NK-92 (cell line): Measurements from ENCODE around the gene G2E3.
"Not testable (repeated sequence)": the region's sequence is repeated elsewhere in the genome, so short reads cannot be mapped to it uniquely, and the experiment has no call there.

Source experiments
- DNase-seq: peaks from one replicate; lab custom pipeline; 2025; ENCODE audit not compliant: unreplicated experiment; lab: John Stamatoyannopoulos, UW

G2E3 gene

DNA sequence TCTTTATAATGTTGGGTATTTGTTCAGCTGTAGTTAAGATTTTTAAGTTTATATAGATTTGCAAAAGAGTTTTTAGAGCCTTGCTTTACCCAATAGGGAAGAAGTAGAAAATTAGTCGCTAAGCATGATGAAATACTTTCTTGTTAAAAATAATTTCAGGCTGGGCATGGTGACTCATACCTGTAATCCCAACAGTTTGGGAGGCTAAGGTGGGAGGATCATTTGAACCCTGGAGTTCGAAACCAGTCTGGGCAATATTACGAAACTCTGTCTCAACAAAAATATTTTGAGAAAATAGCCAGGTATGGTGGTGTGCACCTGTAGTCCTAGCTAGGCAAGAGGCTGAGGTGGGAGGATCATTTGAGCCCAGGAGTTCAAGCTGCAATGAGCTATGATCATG, 44.4 kb downstream of the G2E3 start:
- DNase-seq = no peak

GRCh38 chr14:30604696-30605095, 45.7 kb downstream of the G2E3 start:
- DNase-seq = not testable (repeated sequence)

DNA sequence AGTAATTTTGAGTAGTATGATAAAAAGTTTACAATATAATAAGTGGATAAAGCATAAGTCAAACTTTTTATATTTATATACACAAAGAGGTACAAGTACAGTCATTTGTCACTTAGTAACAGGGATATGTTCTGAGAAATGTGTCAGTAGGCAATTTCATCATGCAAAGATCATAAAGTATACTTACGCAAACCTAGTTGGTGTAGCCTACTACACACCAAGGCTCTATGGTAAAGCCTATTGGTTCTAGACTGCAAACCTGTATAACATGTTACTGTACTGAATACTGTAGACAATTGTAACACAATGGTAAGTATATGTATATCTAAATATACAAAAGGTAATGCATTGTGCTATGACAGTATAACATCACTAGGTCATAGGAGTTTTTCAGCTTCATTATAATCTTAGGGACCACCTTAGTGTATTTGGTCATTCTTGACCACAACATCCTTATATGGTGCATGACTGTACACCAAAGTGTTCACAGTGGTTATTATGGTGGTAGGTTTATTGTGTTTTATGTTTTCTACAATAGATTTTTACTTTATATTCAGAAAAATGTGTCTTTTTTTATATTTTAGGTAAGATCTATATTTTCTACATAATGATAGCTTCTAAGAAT, 48.3 kb downstream of the G2E3 start:
- DNase-seq = no peak

DNA sequence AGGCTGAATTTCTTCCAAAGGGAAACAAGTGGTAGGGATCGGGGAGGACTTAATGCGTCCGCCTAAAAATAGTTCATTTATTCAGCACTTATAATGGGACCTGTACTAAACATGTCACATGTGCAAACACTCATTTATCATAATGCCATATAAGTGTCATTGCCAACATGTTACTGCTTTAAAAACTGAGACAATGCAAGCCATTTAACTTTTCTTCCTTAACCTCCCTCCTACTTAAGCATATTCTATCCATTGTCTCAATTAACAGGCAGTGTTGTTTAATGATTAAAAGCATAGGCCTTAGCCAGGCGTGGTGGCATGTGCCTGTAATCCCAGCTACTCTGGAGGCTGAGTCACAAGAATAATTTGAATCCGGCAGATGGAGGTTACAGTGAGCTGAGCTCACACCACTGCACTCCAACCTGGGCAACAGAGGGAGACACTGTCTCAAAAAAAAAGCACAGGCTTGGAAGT, 49.6 kb downstream of the G2E3 start:
- DNase-seq = no peak

GRCh38 chr14:30610787-30611343, 51.9 kb downstream of the G2E3 start:
- no peak for DNase-seq

DNA sequence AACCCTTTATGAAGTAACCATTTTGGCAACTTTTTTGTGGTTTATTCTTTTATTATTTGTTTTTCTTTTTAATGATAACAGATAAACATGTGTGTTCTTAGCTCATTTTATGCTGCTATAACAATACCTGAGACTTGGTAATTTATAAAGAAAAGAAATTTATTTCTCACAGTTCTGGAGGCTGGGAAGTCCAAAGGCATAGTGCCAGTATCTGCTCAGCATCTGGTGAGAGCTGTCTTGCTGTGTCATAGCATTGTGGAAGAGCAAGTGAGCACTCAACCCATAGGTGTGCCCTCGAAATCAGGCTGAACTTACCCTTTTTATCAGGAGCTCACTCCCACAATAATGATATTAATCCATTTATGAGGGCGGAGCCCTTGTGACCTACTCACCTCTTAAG, 55.2 kb downstream of the G2E3 start:
- DNase-seq = no peak

DNA sequence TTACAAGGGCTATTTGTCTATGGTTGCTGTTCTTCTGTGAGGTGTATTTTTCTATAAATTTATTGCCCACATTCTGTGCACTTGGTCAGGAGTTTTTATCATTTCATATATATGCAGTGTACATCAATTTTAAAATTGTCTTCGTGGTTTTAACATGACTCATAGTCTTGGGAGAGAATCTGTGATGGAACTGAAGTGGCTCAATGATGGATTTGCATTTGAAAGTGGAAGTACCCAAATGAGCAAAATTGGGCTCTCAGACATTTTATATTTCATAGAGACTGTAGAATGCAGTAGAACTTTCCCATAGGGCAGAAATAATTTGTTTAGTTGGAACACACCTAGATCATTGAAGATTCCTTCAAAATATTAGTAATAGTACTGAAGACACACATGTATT, 61.2 kb downstream of the G2E3 start:
- DNase-seq = no peak

GRCh38 chr14:30621354-30621939, 62.5 kb downstream of the G2E3 start:
- DNase-seq = no peak

- DNase-seq = peak; percentile 59
These were observed 63.2 kb downstream of the G2E3 start, which contains the start of gene SCFD1 for GRCh38 chr14:30621940-30622830. Gene SCFD1, plus strand, starts transcription at chr14:30622319. Its CDS starts 20 bp downstream, at chr14:30622339.

GRCh38 chr14:30623412-30624131, 64.6 kb downstream of the G2E3 start:
- no peak for DNase-seq

- DNase-seq = no peak
These were observed 65.1 kb downstream of the G2E3 start for GRCh38 chr14:30624132-30624423.

- no peak for DNase-seq
These were observed 66.6 kb downstream of the G2E3 start for GRCh38 chr14:30625533-30625932.

GRCh38 chr14:30629432-30629831, 70.5 kb downstream of the G2E3 start:
- DNase-seq = not testable (repeated sequence)

- DNase-seq = no peak
These were observed 71.3 kb downstream of the G2E3 start for GRCh38 chr14:30630248-30630647.

DNA sequence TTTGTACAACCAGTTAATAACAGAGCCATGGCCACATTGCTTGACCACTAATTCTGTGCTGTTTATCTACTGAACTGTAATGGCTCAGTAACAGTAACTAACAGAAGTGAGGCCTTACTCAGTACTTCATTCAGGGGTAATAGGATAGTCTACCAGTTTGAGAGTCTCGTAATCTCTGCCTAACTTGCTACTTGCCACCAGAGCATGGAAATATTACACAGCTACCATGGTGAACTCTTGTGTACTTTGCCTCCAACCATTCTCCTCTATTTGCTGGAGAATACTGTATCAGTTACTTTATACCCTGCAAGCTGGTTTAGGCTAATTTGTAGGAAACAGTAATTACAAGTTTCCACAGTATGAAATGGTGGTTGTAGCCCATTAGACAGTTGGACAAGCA, 73.8 kb downstream of the G2E3 start:
- no peak for DNase-seq

DNA sequence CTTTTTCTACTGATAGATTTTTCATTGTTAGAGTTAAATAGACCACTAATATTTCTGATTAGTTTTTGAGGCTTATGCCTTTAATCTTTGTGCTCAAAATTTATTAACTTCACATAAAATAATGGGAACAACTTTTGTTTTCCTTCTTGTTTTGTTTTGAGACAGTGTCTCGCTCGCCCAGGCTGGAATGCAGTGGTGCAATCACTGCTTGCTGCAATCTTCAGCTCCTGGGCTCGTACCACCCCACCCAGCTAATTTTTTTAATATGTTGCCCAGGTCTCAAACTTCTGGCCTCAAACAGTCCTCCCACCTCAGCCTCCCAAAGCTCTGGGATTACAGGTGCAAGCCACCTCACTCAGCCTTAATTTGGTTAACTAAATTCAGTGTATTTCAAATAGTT, 80.0 kb downstream of the G2E3 start:
- no peak for DNase-seq

GRCh38 chr14:30641207-30641606, 82.2 kb downstream of the G2E3 start:
- no peak for DNase-seq

GRCh38 chr14:30644462-30644861, 85.5 kb downstream of the G2E3 start:
- not testable (repeated sequence) for DNase-seq

DNA sequence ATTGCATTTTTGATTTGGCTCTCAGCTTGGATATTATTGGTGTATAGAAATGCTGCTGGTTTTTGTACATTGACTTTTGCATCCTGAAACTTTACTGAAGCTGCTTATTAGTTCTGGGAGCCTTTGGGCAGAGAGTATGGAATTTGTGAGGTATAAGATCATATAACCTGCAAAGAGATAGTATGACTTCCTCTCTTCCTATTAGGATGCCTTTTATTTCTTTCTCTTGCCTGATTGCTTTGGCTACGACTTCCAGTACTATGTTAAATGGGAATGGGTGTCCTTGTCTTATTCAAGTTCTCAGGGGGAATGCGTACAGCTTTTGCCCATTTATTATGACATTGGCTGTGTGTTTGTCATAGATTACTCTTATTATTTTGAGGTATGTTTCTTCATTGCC, 86.6 kb downstream of the G2E3 start:
- DNase-seq = no peak

DNA sequence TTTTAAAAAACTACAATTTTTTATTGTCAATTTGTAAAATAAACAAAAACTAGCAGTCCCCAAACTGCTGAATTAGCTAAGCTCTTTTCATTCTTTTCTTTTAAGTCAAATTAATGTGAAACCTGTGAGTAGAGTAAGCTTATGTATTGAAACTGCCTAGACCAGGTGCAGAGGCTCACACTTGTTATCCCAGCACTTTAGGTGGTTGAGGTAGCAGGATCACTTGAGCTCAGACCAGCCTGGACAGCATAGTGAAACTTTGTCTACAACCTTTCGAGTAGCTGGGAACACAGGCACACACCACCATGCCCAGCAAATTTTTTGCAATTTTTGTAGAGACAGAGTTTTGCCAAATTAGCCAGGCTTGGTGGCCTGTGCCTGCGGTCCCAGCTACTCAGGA, 89.5 kb downstream of the G2E3 start:
- DNase-seq = no peak

- DNase-seq = no peak
These were observed 93.0 kb downstream of the G2E3 start for GRCh38 chr14:30651937-30652336.
